GM23338 (cell line): ENCODE measurements around the gene TENM3. TPM values are rescaled to one million over a fixed set of nuclear protein-coding genes. Genes with fewer than 3 reads are reported as not detected.

Experiments used
- ATAC-seq: fragments of 200-7000 bp; cut with Tn5 transposase; 3 replicates; pipeline ENCODE4 v1.9.1; 2020
- DNase-seq: peaks from one replicate; pipeline ENCODE4 v3.0.0-alpha.2; 2015; ENCODE audit warnings: low spot score
- H2AFZ ChIP-seq: fragments of 200-600 bp; sonication (generic); 2 replicates; pipeline ENCODE4 v1.8.0; 2016; ENCODE audit warnings: antibody characterized with exemption, mild to moderate bottlenecking, moderate library complexity
- H3F3A ChIP-seq: fragments of 200-600 bp; sonication (generic); replicated peaks from 2 replicates; pipeline ENCODE4 v1.8.0; 2017; ENCODE audit warnings: antibody characterized with exemption, mixed run types, low read depth
- H3K27ac ChIP-seq: fragments of 200-600 bp; sonication (generic); 2 replicates; pipeline ENCODE4 v1.6.1; 2016; ENCODE audit warnings: low read depth
- H3K27me3 ChIP-seq: fragments of 200-600 bp; sonication (generic); 2 replicates; pipeline ENCODE4 v1.8.0; 2016; ENCODE audit warnings: mild to moderate bottlenecking, mixed run types, moderate library complexity; ENCODE audit not compliant: insufficient read depth
- H3K36me3 ChIP-seq: fragments of 200-600 bp; sonication (generic); 2 replicates; pipeline ENCODE4 v1.8.0; 2016; ENCODE audit warnings: mild to moderate bottlenecking; ENCODE audit not compliant: insufficient read depth
- H3K4me1 ChIP-seq: fragments of 200-600 bp; sonication (generic); 2 replicates; pipeline ENCODE4 v1.8.0; 2016; ENCODE audit warnings: mild to moderate bottlenecking, moderate library complexity; ENCODE audit not compliant: insufficient read depth
- H3K4me2 ChIP-seq: fragments of 200-600 bp; sonication (generic); 2 replicates; pipeline ENCODE4 v1.7.1; 2017; ENCODE audit warnings: mixed run types
- H3K4me3 ChIP-seq: fragments of 200-600 bp; sonication (generic); 2 replicates; pipeline ENCODE4 v1.6.1; 2016; ENCODE audit warnings: mixed run types
- H3K79me2 ChIP-seq: fragments of 200-600 bp; sonication (generic); replicated peaks from 2 replicates; pipeline ENCODE4 v1.8.0; 2017; ENCODE audit warnings: mild to moderate bottlenecking; ENCODE audit not compliant: insufficient read depth
- H3K9me2 ChIP-seq: fragments of 200-600 bp; sonication (generic); 2 replicates; pipeline ENCODE4 v1.8.0; 2017; ENCODE audit not compliant: insufficient read depth
- H4K20me1 ChIP-seq: fragments of 200-600 bp; sonication (generic); replicated peaks from 2 replicates; pipeline ENCODE4 v1.8.0; 2017; ENCODE audit warnings: mild to moderate bottlenecking; ENCODE audit not compliant: insufficient read depth
- H3K27ac Mint-ChIP-seq: 2 replicates; pipeline ENCODE4 v1.8.0; 2020; ENCODE audit warnings: inconsistent platforms, mild to moderate bottlenecking, moderate library complexity, mixed read lengths
- H3K27me3 Mint-ChIP-seq: 3 replicates; pipeline ENCODE4 v1.8.0; 2022; ENCODE audit warnings: low read depth, mild to moderate bottlenecking, moderate library complexity, mixed read lengths, inconsistent platforms; ENCODE audit not compliant: insufficient read depth, poor library complexity
- H3K36me3 Mint-ChIP-seq: 3 replicates; pipeline ENCODE4 v1.8.0; 2021; ENCODE audit warnings: low read depth, mild to moderate bottlenecking, inconsistent platforms, moderate library complexity, mixed read lengths
- H3K4me1 Mint-ChIP-seq: 3 replicates; pipeline ENCODE4 v1.8.0; 2020; ENCODE audit warnings: mild to moderate bottlenecking, inconsistent platforms, mixed read lengths
- H3K4me3 Mint-ChIP-seq: 3 replicates; pipeline ENCODE4 v1.8.0; 2021; ENCODE audit warnings: moderate library complexity, mild to moderate bottlenecking, inconsistent platforms, mixed read lengths
- H3K9me3 Mint-ChIP-seq: 3 replicates; pipeline ENCODE4 v1.8.0; 2020; ENCODE audit warnings: moderate library complexity, mild to moderate bottlenecking, inconsistent platforms, mixed read lengths
- CREB1 ChIP-seq: fragments of 250-450 bp; sonication (Bioruptor Pico); IDR thresholded peaks from 2 replicates; pipeline ENCODE4 v1.5.0; 2020; ENCODE audit warnings: low read depth, mild to moderate bottlenecking, moderate library complexity
- CTCF ChIP-seq, 2 experiments: fragments of 200-600 bp in 1 of 2; sonication (generic) in 1 of 2; conservative IDR thresholded peaks; 2 replicates each; pipeline versions ENCODE4 v1.5.1 to v1.6.1; 2016 to 2017; ENCODE audit warnings: antibody characterized with exemption in 2 of 2, low read depth in 2 of 2, mild to moderate bottlenecking in 2 of 2, moderate library complexity in 1 of 2
- EZH2 ChIP-seq: fragments of 200-600 bp; sonication (generic); IDR thresholded peaks from one replicate; pipeline ENCODE4 v1.8.0; 2017; ENCODE audit warnings: antibody characterized with exemption, mild to moderate bottlenecking, low read depth; ENCODE audit not compliant: unreplicated experiment
- EZH2phosphoT487 ChIP-seq: fragments of 200-600 bp; sonication (generic); IDR thresholded peaks from one replicate; pipeline ENCODE4 v1.8.1; 2018; ENCODE audit warnings: antibody characterized with exemption; ENCODE audit not compliant: unreplicated experiment
- JUNB ChIP-seq: IDR thresholded peaks from one replicate; pipeline ENCODE4 v1.6.1; 2016; ENCODE audit warnings: antibody characterized with exemption; ENCODE audit not compliant: unreplicated experiment
- NANOG ChIP-seq: IDR thresholded peaks from 2 replicates; pipeline ENCODE4 v1.6.1; 2016; ENCODE audit warnings: antibody characterized with exemption, borderline replicate concordance
- POLR2AphosphoS5 ChIP-seq: IDR thresholded peaks from 2 replicates; pipeline ENCODE4 v1.6.1; 2016; ENCODE audit warnings: antibody characterized with exemption, low read depth
- REST ChIP-seq: IDR thresholded peaks from one replicate; pipeline ENCODE4 v1.6.1; 2018; ENCODE audit warnings: antibody characterized with exemption; ENCODE audit not compliant: unreplicated experiment
- STAT1 ChIP-seq: IDR thresholded peaks from one replicate; pipeline ENCODE4 v1.6.1; 2016; ENCODE audit warnings: antibody characterized with exemption; ENCODE audit not compliant: unreplicated experiment
- ZNF114 ChIP-seq: fragments of 250-450 bp; sonication (Bioruptor Pico); IDR thresholded peaks from 2 replicates; pipeline ENCODE4 v1.5.0; 2020; ENCODE audit warnings: mild to moderate bottlenecking, moderate library complexity
- ZNF331 ChIP-seq: fragments of 250-450 bp; sonication (Bioruptor Pico); IDR thresholded peaks from 2 replicates; pipeline ENCODE4 v1.5.0; 2020; ENCODE audit warnings: low read depth, mild to moderate bottlenecking, moderate library complexity
- polyA plus RNA-seq: library from polyadenylated mRNA; unstranded; fragments of >200 nt; fragmentation: Nextera tagmentation; extraction: Ambion mirVana; gene quantifications from 2 replicates; pipeline ENCODE4 v1.2.1, GENCODE V29; 2016
- total RNA-seq: library from RNA; depleted of rRNA; stranded (reverse); fragments of >200 nt; shearing (Covaris generic); gene quantifications from 2 replicates; pipeline ENCODE4 v1.2.3, GENCODE V29; 2014
- TF ChIP-seq, protein P1 (sequence below): IDR thresholded peaks from 2 replicates; pipeline ENCODE4 v1.6.1; 2016; ENCODE audit warnings: antibody characterized with exemption
- TF ChIP-seq, protein P2 (sequence below): fragments of 250-450 bp; sonication (Bioruptor Pico); IDR thresholded peaks from 2 replicates; pipeline ENCODE4 v1.5.0; 2020; ENCODE audit warnings: mild to moderate bottlenecking, moderate library complexity

TENM3 gene
- total and polyA plus RNA-seq, 2 experiments from 2014 or later: 22.2 to 128 TPM

- Mint-ChIP-seq H3K36me3 (peaks cover 14% of the 10 kb centered on the region; the same call in 2 of the 3 replicates), H3K9me3 (peaks cover 6% of the 10 kb centered on the region; the same call in 2 of the 3 replicates), H3K27ac (0 out of 2 replicates have a peak overlapping the region, but pooled peaks have one; percentile 28), H3K4me1 (peaks cover 18% of the 10 kb centered on the region), H3K4me3 (no peak overlapping the region), H3K27me3 (no peaks in the 10 kb centered on the region)
- Histone ChIP-seq H2AFZ (no peak overlapping the region), H3K27me3 (no peaks in the 10 kb centered on the region), H3K4me1 (peaks cover 8% of the 10 kb centered on the region; the same call in 1 of the 2 replicates), H3F3A (no peaks in the 10 kb centered on the region; the same call in 1 of the 2 replicates), H3K36me3 (0 out of 2 replicates have a peak, but pooled peaks cover 5% of the 10 kb centered on the region), H3K4me3 (no peak overlapping the region), H3K9me2 (no peaks in the 10 kb centered on the region), H3K79me2 (peaks cover 42% of the 10 kb centered on the region), H4K20me1 (no peaks in the 10 kb centered on the region), H3K27ac (no peak overlapping the region), H3K4me2 (no peak overlapping the region)
- ATAC-seq: no peak
- no peak for DNase-seq
- TF ChIP-seq REST (no peak), EZH2 (no peak), POLR2AphosphoS5 (no peak), EZH2phosphoT487 (no peak), CTCF (conservative IDR thresholded peaks at IDR 0.05; ENCODE audit: low read depth in 2 of 2) (no peak), ZNF114 (CRISPR knock-in tag) (no peak), ZNF331 (CRISPR knock-in tag) (no peak), STAT1 (no peak), JUNB (no peak), NANOG (no peak), CREB1 (CRISPR knock-in tag) (no peak)
- TF ChIP-seq, protein P1, sequence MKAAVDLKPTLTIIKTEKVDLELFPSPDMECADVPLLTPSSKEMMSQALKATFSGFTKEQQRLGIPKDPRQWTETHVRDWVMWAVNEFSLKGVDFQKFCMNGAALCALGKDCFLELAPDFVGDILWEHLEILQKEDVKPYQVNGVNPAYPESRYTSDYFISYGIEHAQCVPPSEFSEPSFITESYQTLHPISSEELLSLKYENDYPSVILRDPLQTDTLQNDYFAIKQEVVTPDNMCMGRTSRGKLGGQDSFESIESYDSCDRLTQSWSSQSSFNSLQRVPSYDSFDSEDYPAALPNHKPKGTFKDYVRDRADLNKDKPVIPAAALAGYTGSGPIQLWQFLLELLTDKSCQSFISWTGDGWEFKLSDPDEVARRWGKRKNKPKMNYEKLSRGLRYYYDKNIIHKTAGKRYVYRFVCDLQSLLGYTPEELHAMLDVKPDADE: no peak
- TF ChIP-seq, protein P2, sequence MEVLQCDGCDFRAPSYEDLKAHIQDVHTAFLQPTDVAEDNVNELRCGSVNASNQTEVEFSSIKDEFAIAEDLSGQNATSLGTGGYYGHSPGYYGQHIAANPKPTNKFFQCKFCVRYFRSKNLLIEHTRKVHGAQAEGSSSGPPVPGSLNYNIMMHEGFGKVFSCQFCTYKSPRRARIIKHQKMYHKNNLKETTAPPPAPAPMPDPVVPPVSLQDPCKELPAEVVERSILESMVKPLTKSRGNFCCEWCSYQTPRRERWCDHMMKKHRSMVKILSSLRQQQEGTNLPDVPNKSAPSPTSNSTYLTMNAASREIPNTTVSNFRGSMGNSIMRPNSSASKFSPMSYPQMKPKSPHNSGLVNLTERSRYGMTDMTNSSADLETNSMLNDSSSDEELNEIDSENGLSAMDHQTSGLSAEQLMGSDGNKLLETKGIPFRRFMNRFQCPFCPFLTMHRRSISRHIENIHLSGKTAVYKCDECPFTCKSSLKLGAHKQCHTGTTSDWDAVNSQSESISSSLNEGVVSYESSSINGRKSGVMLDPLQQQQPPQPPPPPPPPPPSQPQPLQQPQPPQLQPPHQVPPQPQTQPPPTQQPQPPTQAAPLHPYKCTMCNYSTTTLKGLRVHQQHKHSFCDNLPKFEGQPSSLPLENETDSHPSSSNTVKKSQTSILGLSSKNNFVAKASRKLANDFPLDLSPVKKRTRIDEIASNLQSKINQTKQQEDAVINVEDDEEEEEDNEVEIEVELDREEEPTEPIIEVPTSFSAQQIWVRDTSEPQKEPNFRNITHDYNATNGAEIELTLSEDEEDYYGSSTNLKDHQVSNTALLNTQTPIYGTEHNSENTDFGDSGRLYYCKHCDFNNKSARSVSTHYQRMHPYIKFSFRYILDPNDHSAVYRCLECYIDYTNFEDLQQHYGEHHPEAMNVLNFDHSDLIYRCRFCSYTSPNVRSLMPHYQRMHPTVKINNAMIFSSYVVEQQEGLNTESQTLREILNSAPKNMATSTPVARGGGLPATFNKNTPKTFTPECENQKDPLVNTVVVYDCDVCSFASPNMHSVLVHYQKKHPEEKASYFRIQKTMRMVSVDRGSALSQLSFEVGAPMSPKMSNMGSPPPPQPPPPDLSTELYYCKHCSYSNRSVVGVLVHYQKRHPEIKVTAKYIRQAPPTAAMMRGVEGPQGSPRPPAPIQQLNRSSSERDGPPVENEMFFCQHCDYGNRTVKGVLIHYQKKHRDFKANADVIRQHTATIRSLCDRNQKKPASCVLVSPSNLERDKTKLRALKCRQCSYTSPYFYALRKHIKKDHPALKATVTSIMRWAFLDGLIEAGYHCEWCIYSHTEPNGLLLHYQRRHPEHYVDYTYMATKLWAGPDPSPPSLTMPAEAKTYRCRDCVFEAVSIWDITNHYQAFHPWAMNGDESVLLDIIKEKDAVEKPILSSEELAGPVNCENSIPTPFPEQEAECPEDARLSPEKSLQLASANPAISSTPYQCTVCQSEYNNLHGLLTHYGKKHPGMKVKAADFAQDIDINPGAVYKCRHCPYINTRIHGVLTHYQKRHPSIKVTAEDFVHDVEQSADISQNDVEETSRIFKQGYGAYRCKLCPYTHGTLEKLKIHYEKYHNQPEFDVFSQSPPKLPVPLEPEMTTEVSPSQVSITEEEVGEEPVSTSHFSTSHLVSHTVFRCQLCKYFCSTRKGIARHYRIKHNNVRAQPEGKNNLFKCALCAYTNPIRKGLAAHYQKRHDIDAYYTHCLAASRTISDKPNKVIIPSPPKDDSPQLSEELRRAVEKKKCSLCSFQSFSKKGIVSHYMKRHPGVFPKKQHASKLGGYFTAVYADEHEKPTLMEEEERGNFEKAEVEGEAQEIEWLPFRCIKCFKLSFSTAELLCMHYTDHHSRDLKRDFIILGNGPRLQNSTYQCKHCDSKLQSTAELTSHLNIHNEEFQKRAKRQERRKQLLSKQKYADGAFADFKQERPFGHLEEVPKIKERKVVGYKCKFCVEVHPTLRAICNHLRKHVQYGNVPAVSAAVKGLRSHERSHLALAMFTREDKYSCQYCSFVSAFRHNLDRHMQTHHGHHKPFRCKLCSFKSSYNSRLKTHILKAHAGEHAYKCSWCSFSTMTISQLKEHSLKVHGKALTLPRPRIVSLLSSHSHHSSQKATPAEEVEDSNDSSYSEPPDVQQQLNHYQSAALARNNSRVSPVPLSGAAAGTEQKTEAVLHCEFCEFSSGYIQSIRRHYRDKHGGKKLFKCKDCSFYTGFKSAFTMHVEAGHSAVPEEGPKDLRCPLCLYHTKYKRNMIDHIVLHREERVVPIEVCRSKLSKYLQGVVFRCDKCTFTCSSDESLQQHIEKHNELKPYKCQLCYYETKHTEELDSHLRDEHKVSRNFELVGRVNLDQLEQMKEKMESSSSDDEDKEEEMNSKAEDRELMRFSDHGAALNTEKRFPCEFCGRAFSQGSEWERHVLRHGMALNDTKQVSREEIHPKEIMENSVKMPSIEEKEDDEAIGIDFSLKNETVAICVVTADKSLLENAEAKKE (CRISPR knock-in tag): no peak
Observed at GRCh38 chr4:182519528-182519927, 276.3 kb downstream of the TENM3 start.
